ENCODE results near the gene AGAP2. TPM values are rescaled to one million over a fixed set of nuclear protein-coding genes. Genes with fewer than 3 reads are reported as not detected.

AGAP2 gene
- total RNA-seq, 4 donors from 2014 or later: 2.5 to 11.2 (median 3.6) TPM

GRCh38 chr12:57693659-57694458, 44.7 kb downstream of the AGAP2 start, which contains the start of gene OS9:
TSS of gene OS9 (plus strand) at chr12:57694132. CDS start at chr12:57694162, 30 bp downstream.
- TF ChIP-seq POLR2A (IDR thresholded peaks at IDR 0.05; ENCODE audit: low read depth) (peak; percentile 50), POLR2AphosphoS5 (IDR thresholded peaks at IDR 0.05) (peak; percentile 79 to 90), EP300 (IDR thresholded peaks at IDR 0.05) (no peak)
- TF ChIP-seq, protein P1, sequence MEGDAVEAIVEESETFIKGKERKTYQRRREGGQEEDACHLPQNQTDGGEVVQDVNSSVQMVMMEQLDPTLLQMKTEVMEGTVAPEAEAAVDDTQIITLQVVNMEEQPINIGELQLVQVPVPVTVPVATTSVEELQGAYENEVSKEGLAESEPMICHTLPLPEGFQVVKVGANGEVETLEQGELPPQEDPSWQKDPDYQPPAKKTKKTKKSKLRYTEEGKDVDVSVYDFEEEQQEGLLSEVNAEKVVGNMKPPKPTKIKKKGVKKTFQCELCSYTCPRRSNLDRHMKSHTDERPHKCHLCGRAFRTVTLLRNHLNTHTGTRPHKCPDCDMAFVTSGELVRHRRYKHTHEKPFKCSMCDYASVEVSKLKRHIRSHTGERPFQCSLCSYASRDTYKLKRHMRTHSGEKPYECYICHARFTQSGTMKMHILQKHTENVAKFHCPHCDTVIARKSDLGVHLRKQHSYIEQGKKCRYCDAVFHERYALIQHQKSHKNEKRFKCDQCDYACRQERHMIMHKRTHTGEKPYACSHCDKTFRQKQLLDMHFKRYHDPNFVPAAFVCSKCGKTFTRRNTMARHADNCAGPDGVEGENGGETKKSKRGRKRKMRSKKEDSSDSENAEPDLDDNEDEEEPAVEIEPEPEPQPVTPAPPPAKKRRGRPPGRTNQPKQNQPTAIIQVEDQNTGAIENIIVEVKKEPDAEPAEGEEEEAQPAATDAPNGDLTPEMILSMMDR (IDR thresholded peaks at IDR 0.05): peak; percentile 66 to 89 (median 79)

GRCh38 chr12:57693317-57693658, 45.3 kb downstream of the AGAP2 start:
- no peak for DNase-seq (ENCODE audit: extremely low spot score)
- H3K4me3 ChIP-seq: peak overlapping the region; percentile 72 to 89 (median 84)
- peaks cover 0 to 2% (median 0%) of the 10 kb centered on the region in 4 donors for H3K27me3 ChIP-seq
- peaks cover 12 to 21% (median 18%) of the 10 kb centered on the region in 4 donors for H3K4me1 ChIP-seq
- peak overlapping the region; percentile 34 to 85 (median 56) for H3K27ac ChIP-seq (replicated peaks in 1 of 4)
- H3K36me3 ChIP-seq: peaks cover 15 to 28% (median 22%) of the 10 kb centered on the region in 4 donors
- H3K9me3 ChIP-seq: no peaks in the 10 kb centered on the region
- intact Hi-C loops (cut with DNase I): loop anchor here (5.0 kb wide), 1 partner anchor 111 kb away; no protein-coding TSS in a partner anchor
- TF ChIP-seq, protein P1 (IDR thresholded peaks at IDR 0.05): no peak
- TF ChIP-seq POLR2AphosphoS5 (IDR thresholded peaks at IDR 0.05) (no peak), EP300 (IDR thresholded peaks at IDR 0.05) (no peak), POLR2A (IDR thresholded peaks at IDR 0.05; ENCODE audit: low read depth) (no peak)
- WGBS: 64% methylated on average over 10 of the region's 10 CpGs

More at GRCh38 chr12:57693659-57694458, 44.7 kb downstream of the AGAP2 start, which contains the start of gene OS9:
- intact Hi-C loops (cut with DNase I): loop anchor here (5.0 kb wide), 1 partner anchor 112 kb away; no protein-coding TSS in a partner anchor
- Histone ChIP-seq H3K9me3 (no peaks in the 10 kb centered on the region), H3K4me3 (peak within 1 kb of the TSS; percentile 72 to 89 (median 84)), H3K27me3 (no peaks in the 10 kb centered on the region), H3K27ac (replicated peaks in 1 of 4) (peak within 1 kb of the TSS; percentile 72 to 85 (median 77)), H3K36me3 (peaks cover 15 to 33% (median 24%) of the 10 kb centered on the region in 4 donors), H3K4me1 (peaks cover 12 to 21% (median 18%) of the 10 kb centered on the region in 4 donors)
- peak; percentile 99 for DNase-seq (ENCODE audit: extremely low spot score)
- under 1% methylated on average over 45 of the region's 45 CpGs for WGBS

DNA sequence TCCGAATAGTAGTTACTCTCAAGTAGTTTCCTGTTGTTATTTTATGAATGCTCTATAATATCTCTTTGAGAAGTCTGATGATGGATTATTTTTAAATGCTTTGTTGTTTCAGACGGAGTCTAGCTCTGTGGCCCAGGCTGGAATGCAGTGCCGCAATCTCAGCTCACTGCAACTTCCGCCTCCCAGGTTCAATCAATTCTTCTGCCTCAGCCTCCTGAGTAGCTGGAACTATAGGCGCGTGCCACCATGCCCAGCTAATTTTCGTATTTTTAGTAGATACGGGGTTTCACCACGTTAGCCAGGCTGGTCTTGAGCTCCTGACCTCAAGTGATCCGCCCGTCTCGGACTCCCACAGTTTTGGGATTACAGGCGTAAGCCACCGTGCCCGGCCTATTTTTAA, 46.0 kb downstream of the AGAP2 start:
- no peak overlapping the region for H3K4me3 ChIP-seq
- H3K27me3 ChIP-seq: peaks cover 0 to 10% (median under 1%) of the 10 kb centered on the region in 4 donors
- no peaks in the 10 kb centered on the region for H3K9me3 ChIP-seq
- intact Hi-C loops (cut with DNase I): loop anchor here (5.0 kb wide), 1 partner anchor 110 kb away; no protein-coding TSS in a partner anchor
- peaks cover 15 to 23% (median 20%) of the 10 kb centered on the region in 4 donors for H3K36me3 ChIP-seq
- WGBS: 92% methylated on average over 15 of the region's 15 CpGs
- H3K27ac ChIP-seq (replicated peaks in 1 of 4): no peak overlapping the region
- H3K4me1 ChIP-seq: peaks cover 12 to 21% (median 18%) of the 10 kb centered on the region in 4 donors
- no peak for TF ChIP-seq POLR2A (IDR thresholded peaks at IDR 0.05; ENCODE audit: low read depth)
- TF ChIP-seq, protein P1 (IDR thresholded peaks at IDR 0.05): no peak
- no peak for TF ChIP-seq EP300 (IDR thresholded peaks at IDR 0.05)
- no peak for TF ChIP-seq POLR2AphosphoS5 (IDR thresholded peaks at IDR 0.05)
- DNase-seq (ENCODE audit: extremely low spot score): no peak

- Histone ChIP-seq H3K27ac (replicated peaks in 1 of 4) (no peak overlapping the region), H3K4me1 (peaks cover 4 to 6% (median 5%) of the 10 kb centered on the region in 4 donors), H3K36me3 (no peaks in the 10 kb centered on the region), H3K9me3 (no peaks in the 10 kb centered on the region), H3K27me3 (peaks cover 0 to 24% (median 3%) of the 10 kb centered on the region in 4 donors), H3K4me3 (no peak overlapping the region)
- TF ChIP-seq POLR2AphosphoS5 (IDR thresholded peaks at IDR 0.05): no peak
- WGBS: 56% methylated on average over 2 of the region's 2 CpGs
- intact Hi-C loops (cut with DNase I): no loop called here
- no peak for DNase-seq (ENCODE audit: extremely low spot score)
Measured at GRCh38 chr12:57688931-57689330, 49.6 kb downstream of the AGAP2 start.

GRCh38 chr12:57687862-57688261, 50.7 kb downstream of the AGAP2 start:
- H3K4me1 ChIP-seq: no peaks in the 10 kb centered on the region
- no peaks in the 10 kb centered on the region for H3K9me3 ChIP-seq
- no peak overlapping the region for H3K4me3 ChIP-seq
- no peak for DNase-seq (ENCODE audit: extremely low spot score)
- WGBS: 77% methylated on average over 4 of the region's 4 CpGs
- no peak overlapping the region for H3K27ac ChIP-seq (replicated peaks in 1 of 4)
- intact Hi-C loops (cut with DNase I): no loop called here
- peaks cover 0 to 24% (median 3%) of the 10 kb centered on the region in 4 donors for H3K27me3 ChIP-seq
- H3K36me3 ChIP-seq: no peaks in the 10 kb centered on the region
- TF ChIP-seq POLR2A (IDR thresholded peaks at IDR 0.05; ENCODE audit: low read depth): no peak
- no peak for TF ChIP-seq POLR2AphosphoS5 (IDR thresholded peaks at IDR 0.05)
- TF ChIP-seq, protein P1 (IDR thresholded peaks at IDR 0.05): no peak
- TF ChIP-seq EP300 (IDR thresholded peaks at IDR 0.05): no peak

All from esophagus muscularis mucosa (tissue), 4 donors.